HL-60 (cell line): ENCODE data around the gene TMEM132A.

Experiments
- DNase-seq, 2 experiments: peaks; one replicate each; pipeline ENCODE4 v3.0.0-alpha.2; 2010 to 2020; ENCODE audit warnings: low read depth in 1 of 2, low spot score in 1 of 2
- H3K27ac ChIP-seq: fragments of 250-450 bp; sonication (Bioruptor Pico); replicated peaks from 2 replicates; pipeline ENCODE4 v1.5.1; 2020; ENCODE audit warnings: mild to moderate bottlenecking, moderate library complexity
- H3K27me3 ChIP-seq: fragments of 250-450 bp; sonication (Bioruptor Pico); 2 replicates; pipeline ENCODE4 v1.5.1; 2021; ENCODE audit warnings: mild to moderate bottlenecking, moderate library complexity; ENCODE audit not compliant: insufficient read depth, poor library complexity, severe bottlenecking
- H3K4me3 ChIP-seq: replicated peaks from 2 replicates; pipeline ENCODE4 v1.5.1; 2011; ENCODE audit warnings: mild to moderate bottlenecking, control low read depth, low read length; ENCODE audit not compliant: insufficient read depth
- GABPA ChIP-seq: IDR thresholded peaks from 2 replicates; pipeline ENCODE4 v1.6.1; 2012; ENCODE audit warnings: low read depth
- POLR2AphosphoS5 ChIP-seq: IDR thresholded peaks from 2 replicates; pipeline ENCODE4 v1.6.1; 2012; ENCODE audit warnings: low read depth
- REST ChIP-seq: IDR thresholded peaks from 2 replicates; pipeline ENCODE4 v1.6.1; 2012; ENCODE audit warnings: low read depth; ENCODE audit not compliant: insufficient replicate concordance
- SPI1 ChIP-seq: IDR thresholded peaks from 2 replicates; pipeline ENCODE4 v1.6.1; 2012; ENCODE audit warnings: low read depth, mild to moderate bottlenecking, borderline replicate concordance
- TF ChIP-seq, protein P1 (sequence below): IDR thresholded peaks from one replicate; pipeline ENCODE4 v1.5.1; 2011; ENCODE audit warnings: low read length, control low read depth, inconsistent platforms; ENCODE audit not compliant: insufficient read depth

The TMEM132A gene

DNA sequence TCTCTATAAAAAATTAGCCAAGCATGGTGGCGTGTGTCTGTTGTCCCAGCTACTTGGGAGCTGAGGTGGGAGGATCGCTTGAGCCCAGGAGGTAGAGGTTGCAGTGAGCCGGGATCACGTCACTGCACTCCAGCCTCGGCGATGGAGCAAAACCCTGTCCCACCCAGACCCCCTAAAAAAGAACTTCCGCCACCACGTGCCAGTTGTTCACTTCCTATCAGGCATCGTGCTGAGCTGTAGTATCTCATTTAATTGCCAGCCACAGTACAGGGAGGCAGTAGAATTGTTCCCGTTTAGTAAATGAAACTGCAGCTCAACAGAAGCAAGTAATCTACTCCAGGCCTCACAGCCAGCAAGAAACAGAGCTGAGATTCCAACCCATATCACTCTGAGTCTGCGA is 3.0 kb upstream of the TMEM132A start:
- H3K27me3 ChIP-seq, result peaks cover 23% of the 10 kb centered on the region
- no peak overlapping the region for H3K27ac ChIP-seq

GRCh38 chr11:60921777-60922335 is 2.4 kb upstream of the TMEM132A start:
- Histone ChIP-seq H3K27ac (no peak overlapping the region), H3K4me3 (no peak overlapping the region), H3K27me3 (peaks cover 27% of the 10 kb centered on the region)
- DNase-seq, result no peak
- TF ChIP-seq, protein P1, sequence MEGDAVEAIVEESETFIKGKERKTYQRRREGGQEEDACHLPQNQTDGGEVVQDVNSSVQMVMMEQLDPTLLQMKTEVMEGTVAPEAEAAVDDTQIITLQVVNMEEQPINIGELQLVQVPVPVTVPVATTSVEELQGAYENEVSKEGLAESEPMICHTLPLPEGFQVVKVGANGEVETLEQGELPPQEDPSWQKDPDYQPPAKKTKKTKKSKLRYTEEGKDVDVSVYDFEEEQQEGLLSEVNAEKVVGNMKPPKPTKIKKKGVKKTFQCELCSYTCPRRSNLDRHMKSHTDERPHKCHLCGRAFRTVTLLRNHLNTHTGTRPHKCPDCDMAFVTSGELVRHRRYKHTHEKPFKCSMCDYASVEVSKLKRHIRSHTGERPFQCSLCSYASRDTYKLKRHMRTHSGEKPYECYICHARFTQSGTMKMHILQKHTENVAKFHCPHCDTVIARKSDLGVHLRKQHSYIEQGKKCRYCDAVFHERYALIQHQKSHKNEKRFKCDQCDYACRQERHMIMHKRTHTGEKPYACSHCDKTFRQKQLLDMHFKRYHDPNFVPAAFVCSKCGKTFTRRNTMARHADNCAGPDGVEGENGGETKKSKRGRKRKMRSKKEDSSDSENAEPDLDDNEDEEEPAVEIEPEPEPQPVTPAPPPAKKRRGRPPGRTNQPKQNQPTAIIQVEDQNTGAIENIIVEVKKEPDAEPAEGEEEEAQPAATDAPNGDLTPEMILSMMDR, result no peak
- TF ChIP-seq REST (no peak), GABPA (no peak), POLR2AphosphoS5 (no peak), SPI1 (no peak)

More for the DNA sequence above, 3.0 kb upstream of the TMEM132A start:
- H3K4me3 ChIP-seq, result no peak overlapping the region
- no peak for TF ChIP-seq REST
- TF ChIP-seq POLR2AphosphoS5, result no peak
- TF ChIP-seq, protein P1, result no peak
- no peak for TF ChIP-seq SPI1
- no peak for TF ChIP-seq GABPA
- no peak for DNase-seq

DNA sequence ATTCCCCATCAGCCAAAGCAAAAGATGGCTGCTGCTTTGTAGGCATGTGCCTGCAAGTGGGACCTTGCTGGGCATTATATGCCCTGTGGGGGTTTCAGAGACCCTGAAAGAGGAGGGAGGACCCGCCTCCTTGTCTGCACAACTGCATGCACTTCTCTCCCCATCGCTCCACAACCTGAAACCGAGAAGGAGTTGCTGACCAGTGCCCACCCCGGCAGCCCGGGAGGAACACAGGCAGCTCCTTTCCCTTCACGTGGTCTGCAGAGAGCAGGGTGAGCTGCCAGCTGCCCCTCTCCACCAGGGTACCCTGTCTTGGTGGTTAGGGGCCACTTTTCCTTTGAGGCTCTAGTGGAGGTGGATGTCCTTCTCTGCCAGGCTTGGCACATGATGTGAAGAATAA is 1.4 kb upstream of the TMEM132A start:
- no peak overlapping the region for H3K27ac ChIP-seq
- DNase-seq, result no peak
- H3K4me3 ChIP-seq, result no peak overlapping the region
- peaks cover 28% of the 10 kb centered on the region for H3K27me3 ChIP-seq
- TF ChIP-seq SPI1, result no peak
- TF ChIP-seq, protein P1, result no peak
- no peak for TF ChIP-seq REST
- no peak for TF ChIP-seq GABPA
- no peak for TF ChIP-seq POLR2AphosphoS5
